PC-3 (cell line): ENCODE data around the gene CXCR6. TPM values are rescaled to one million over a fixed set of nuclear protein-coding genes. Genes with fewer than 3 reads are reported as not detected.

Experiments
- ATAC-seq: fragments of 200-7000 bp; cut with Tn5 transposase; 2 replicates; pipeline ENCODE4 v1.9.1; 2020; ENCODE audit warnings: mild to moderate bottlenecking, moderate library complexity
- BruUV-seq: library from RNA; stranded (reverse); fragments of 400-500 nt; replicated peaks from 2 replicates; lab custom pipeline; 2021; lab: Mats Ljungman, UMichigan
- CTCF ChIA-PET: fragments of 300-600 bp; sonication (Branson Sonifier 250); formaldehyde crosslinking; loops from one replicate; lab custom pipeline; 2022; ENCODE audit warnings: antibody characterized with exemption; lab: Charles Lee
- POLR2A ChIA-PET: fragments of 300-600 bp; sonication (Branson Sonifier 250); formaldehyde crosslinking; loops from one replicate; lab custom pipeline; 2022; ENCODE audit warnings: antibody characterized with exemption; ENCODE audit not compliant: unreplicated experiment; lab: Charles Lee
- DNase-seq: peaks from one replicate; pipeline ENCODE4 v3.0.0-alpha.2; 2015
- H2AFZ ChIP-seq: fragments of 300-600 bp; sonication (generic); 2 replicates; pipeline ENCODE4 v1.6.0; 2016; ENCODE audit warnings: antibody characterized with exemption, low read length
- H3F3A ChIP-seq: fragments of 300-600 bp; sonication (generic); one replicate; pipeline ENCODE4 v1.6.0; 2017; ENCODE audit warnings: antibody characterized with exemption, low read length, control low read depth, mild to moderate bottlenecking; ENCODE audit not compliant: unreplicated experiment
- H3K27ac ChIP-seq: fragments of 300-600 bp; sonication (generic); 2 replicates; pipeline ENCODE4 v1.5.1; 2016; ENCODE audit warnings: mild to moderate bottlenecking, low read length
- H3K27me3 ChIP-seq: fragments of 300-600 bp; sonication (generic); 2 replicates; pipeline ENCODE4 v1.6.1; 2016; ENCODE audit warnings: low read length, mixed read lengths
- H3K36me3 ChIP-seq: fragments of 300-600 bp; sonication (generic); 2 replicates; pipeline ENCODE4 v1.6.1; 2016; ENCODE audit warnings: low read depth, mixed run types, low read length, mixed read lengths
- H3K4me1 ChIP-seq: fragments of 300-600 bp; sonication (generic); 2 replicates; pipeline ENCODE4 v1.5.1; 2016; ENCODE audit warnings: low read length; ENCODE audit not compliant: insufficient read depth
- H3K4me2 ChIP-seq: fragments of 300-600 bp; sonication (generic); 2 replicates; pipeline ENCODE4 v1.6.0; 2016; ENCODE audit warnings: low read length
- H3K4me3 ChIP-seq: fragments of 300-600 bp; sonication (generic); 2 replicates; pipeline ENCODE4 v1.5.1; 2016; ENCODE audit warnings: mild to moderate bottlenecking, low read length, mixed read lengths
- H3K79me2 ChIP-seq: fragments of 300-600 bp; sonication (generic); 2 replicates; pipeline ENCODE4 v1.6.1; 2017; ENCODE audit warnings: low read length, mixed read lengths
- H3K9ac ChIP-seq: fragments of 300-600 bp; sonication (generic); 2 replicates; pipeline ENCODE4 v1.6.0; 2016; ENCODE audit warnings: mild to moderate bottlenecking, low read length
- H3K9me2 ChIP-seq: fragments of 300-600 bp; sonication (generic); replicated peaks from 2 replicates; pipeline ENCODE4 v1.6.1; 2016; ENCODE audit warnings: mixed run types, low read length, mixed read lengths
- H3K9me3 ChIP-seq: fragments of 300-600 bp; sonication (generic); 2 replicates; pipeline ENCODE4 v1.6.1; 2016; ENCODE audit warnings: low read length, mixed read lengths
- H4K20me1 ChIP-seq: fragments of 300-600 bp; sonication (generic); 2 replicates; pipeline ENCODE4 v1.6.1; 2016; ENCODE audit warnings: low read length, mixed read lengths
- EZH2 ChIP-seq: fragments of 300-600 bp; sonication (generic); IDR thresholded peaks from one replicate; pipeline ENCODE4 v1.6.1; 2017; ENCODE audit warnings: antibody characterized with exemption, mild to moderate bottlenecking, low read length; ENCODE audit not compliant: unreplicated experiment
- EZH2phosphoT487 ChIP-seq: fragments of 300-600 bp; sonication (generic); IDR thresholded peaks from 2 replicates; pipeline ENCODE4 v1.6.1; 2018; ENCODE audit warnings: mild to moderate bottlenecking, antibody characterized with exemption, low read length, borderline replicate concordance
- intact Hi-C: fragments of 100-400 bp; cut with micrococcal nuclease; formaldehyde crosslinking; loops from 2 replicates; pipeline ENCODE4 v1.9.0; 2023
- total RNA-seq: library from RNA; depleted of rRNA; stranded (reverse); fragments of >200 nt; gene quantifications from 2 replicates; pipeline ENCODE4 v1.2.3, GENCODE V29; 2014
- TF ChIP-seq, protein P1 (sequence below): fragments of 300-600 bp; sonication (generic); conservative IDR thresholded peaks from 2 replicates; pipeline ENCODE4 v1.5.1; 2017; ENCODE audit warnings: antibody characterized with exemption, low read depth, mild to moderate bottlenecking, low read length

The CXCR6 gene
- total RNA-seq, 1 experiment from 2014 or later = not detected

DNA sequence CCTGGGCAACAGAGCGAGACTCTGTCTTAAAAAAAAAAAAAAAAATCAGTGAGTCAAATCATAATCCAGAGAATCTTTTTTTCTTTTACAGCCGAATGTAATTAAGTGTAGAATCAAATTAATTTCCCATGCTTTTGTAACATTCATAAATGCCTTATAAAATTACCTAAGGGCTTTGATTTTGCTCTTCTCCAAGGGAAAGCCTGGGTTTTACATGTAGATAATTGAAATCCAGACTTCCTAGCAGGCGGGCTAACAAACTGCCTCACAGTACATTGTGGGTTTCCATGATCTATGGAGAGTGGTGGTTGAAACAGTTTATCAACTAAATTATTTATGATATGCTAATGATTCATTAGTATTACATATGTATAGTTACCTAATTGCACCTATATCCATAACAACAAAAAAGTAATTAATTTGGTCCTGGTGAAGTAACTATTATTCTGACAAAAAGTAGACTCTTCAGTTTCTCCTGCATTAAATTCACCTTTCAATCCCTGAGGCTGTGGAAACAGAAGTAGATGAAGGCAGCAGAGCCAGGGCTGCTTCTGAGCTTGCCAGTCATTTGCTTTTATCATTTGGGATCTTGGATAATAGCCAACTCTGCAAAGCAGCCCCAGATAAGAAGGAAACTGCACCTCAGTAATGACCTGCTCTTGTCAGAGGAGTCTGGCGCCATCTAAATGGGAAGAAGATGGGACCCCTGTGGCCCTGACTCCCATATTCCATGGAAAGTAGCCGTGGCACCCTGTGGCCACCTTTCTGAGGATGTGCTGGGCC, 47.4 kb upstream of the CXCR6 start:
- no peaks in the 10 kb centered on the region for H3F3A ChIP-seq
- no peaks in the 10 kb centered on the region for H3K27me3 ChIP-seq
- H2AFZ ChIP-seq = no peak overlapping the region
- no peak overlapping the region for H3K4me2 ChIP-seq
- no peak overlapping the region for H3K27ac ChIP-seq
- no peaks in the 10 kb centered on the region for H3K9me2 ChIP-seq
- no peaks in the 10 kb centered on the region for H3K79me2 ChIP-seq
- ATAC-seq (no peak), DNase-seq (no peak)
- no peaks in the 10 kb centered on the region for H3K36me3 ChIP-seq
- no peaks in the 10 kb centered on the region for H4K20me1 ChIP-seq
- no peaks in the 10 kb centered on the region for H3K9me3 ChIP-seq
- H3K4me1 ChIP-seq = peaks cover 20% of the 10 kb centered on the region
- ChIA-PET POLR2A (interaction anchor here (0.6 kb wide), 1 partner anchor 260 kb away, joined by 4 read pairs; no protein-coding TSS in a partner anchor), CTCF (interaction anchor here (0.6 kb wide), 1 partner anchor 187 kb away, joined by 3 read pairs; no protein-coding TSS in a partner anchor)
- no peak overlapping the region for H3K9ac ChIP-seq
- intact Hi-C loops = no loop called here
- H3K4me3 ChIP-seq = no peak overlapping the region
- no TSS peak for BruUV-seq
- TF ChIP-seq, protein P1, sequence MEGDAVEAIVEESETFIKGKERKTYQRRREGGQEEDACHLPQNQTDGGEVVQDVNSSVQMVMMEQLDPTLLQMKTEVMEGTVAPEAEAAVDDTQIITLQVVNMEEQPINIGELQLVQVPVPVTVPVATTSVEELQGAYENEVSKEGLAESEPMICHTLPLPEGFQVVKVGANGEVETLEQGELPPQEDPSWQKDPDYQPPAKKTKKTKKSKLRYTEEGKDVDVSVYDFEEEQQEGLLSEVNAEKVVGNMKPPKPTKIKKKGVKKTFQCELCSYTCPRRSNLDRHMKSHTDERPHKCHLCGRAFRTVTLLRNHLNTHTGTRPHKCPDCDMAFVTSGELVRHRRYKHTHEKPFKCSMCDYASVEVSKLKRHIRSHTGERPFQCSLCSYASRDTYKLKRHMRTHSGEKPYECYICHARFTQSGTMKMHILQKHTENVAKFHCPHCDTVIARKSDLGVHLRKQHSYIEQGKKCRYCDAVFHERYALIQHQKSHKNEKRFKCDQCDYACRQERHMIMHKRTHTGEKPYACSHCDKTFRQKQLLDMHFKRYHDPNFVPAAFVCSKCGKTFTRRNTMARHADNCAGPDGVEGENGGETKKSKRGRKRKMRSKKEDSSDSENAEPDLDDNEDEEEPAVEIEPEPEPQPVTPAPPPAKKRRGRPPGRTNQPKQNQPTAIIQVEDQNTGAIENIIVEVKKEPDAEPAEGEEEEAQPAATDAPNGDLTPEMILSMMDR = no peak
- TF ChIP-seq EZH2phosphoT487 = no peak
- no peak for TF ChIP-seq EZH2

DNA sequence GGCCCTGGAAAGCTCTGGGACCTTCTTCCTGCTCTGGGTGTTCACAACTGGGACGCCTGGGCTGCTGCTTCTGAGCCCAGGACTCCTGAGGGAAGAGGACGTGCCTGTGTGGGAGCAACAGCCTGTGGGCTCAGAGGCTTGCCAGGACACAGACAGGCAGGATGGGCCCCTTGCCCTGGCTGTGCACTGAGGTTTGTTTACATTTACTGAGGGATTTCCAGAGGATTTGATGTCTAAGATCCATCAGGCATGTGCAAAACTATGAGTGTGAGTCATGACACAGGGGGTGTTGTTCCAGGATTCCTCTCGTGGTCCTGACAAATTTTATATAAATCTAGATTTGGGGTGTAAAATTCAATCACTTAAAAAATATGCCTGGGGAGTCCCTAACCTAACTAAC, 46.3 kb upstream of the CXCR6 start:
- no peaks in the 10 kb centered on the region for H3K79me2 ChIP-seq
- H3K9ac ChIP-seq = no peak overlapping the region
- H3K27ac ChIP-seq = no peak overlapping the region
- intact Hi-C loops = no loop called here
- BruUV-seq = no TSS peak
- H3K4me2 ChIP-seq = 0 out of 2 replicates have a peak overlapping the region, but pooled peaks have one; percentile 9
- ATAC-seq (peak; percentile 63; the same call in 1 of the 2 replicates), DNase-seq (peak; percentile 38)
- TF ChIP-seq EZH2 (no peak), EZH2phosphoT487 (no peak)
- TF ChIP-seq, protein P1 = no peak
- ChIA-PET CTCF (no interaction called here), POLR2A (no interaction called here)
- no peak overlapping the region for H3K4me3 ChIP-seq
- no peaks in the 10 kb centered on the region for H4K20me1 ChIP-seq
- H3K4me1 ChIP-seq = peaks cover 20% of the 10 kb centered on the region
- H3K9me2 ChIP-seq = no peaks in the 10 kb centered on the region
- H3K27me3 ChIP-seq = no peaks in the 10 kb centered on the region
- no peak overlapping the region for H2AFZ ChIP-seq
- H3K36me3 ChIP-seq = no peaks in the 10 kb centered on the region
- H3F3A ChIP-seq = no peaks in the 10 kb centered on the region
- H3K9me3 ChIP-seq = no peaks in the 10 kb centered on the region

DNA sequence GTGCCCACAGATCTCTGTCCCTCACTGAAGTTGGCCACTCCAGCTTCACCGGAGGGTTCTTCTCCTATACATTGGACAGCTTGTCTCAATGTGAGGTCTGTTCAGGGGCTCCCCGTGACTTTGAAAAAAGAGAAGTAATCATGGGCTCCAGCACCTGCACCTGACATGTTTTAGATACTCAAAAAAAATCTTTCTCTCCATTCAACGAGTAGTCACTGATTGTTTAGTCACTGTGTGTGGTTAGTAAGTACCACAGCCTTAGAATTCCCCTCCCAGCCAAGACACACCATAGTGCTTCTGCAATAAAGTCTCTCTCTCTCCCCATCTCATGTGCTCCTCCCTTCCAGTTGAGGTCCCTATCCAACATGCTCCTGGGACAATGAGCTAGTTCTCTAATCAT, 38.3 kb upstream of the CXCR6 start:
- Histone ChIP-seq H3K27me3 (no peaks in the 10 kb centered on the region), H3K4me3 (no peak overlapping the region), H2AFZ (no peak overlapping the region), H3K9ac (no peak overlapping the region), H3K79me2 (no peaks in the 10 kb centered on the region), H3K4me2 (no peak overlapping the region), H3K9me3 (no peaks in the 10 kb centered on the region), H3K9me2 (no peaks in the 10 kb centered on the region), H3K36me3 (no peaks in the 10 kb centered on the region), H3F3A (no peaks in the 10 kb centered on the region), H4K20me1 (no peaks in the 10 kb centered on the region), H3K4me1 (no peaks in the 10 kb centered on the region), H3K27ac (no peak overlapping the region)
- TF ChIP-seq EZH2phosphoT487 (no peak), EZH2 (no peak)
- TF ChIP-seq, protein P1 = no peak
- DNase-seq (no peak), ATAC-seq (no peak)
- ChIA-PET POLR2A (no interaction called here), CTCF (interaction anchor here (0.5 kb wide), 1 partner anchor 237 kb away, joined by 3 read pairs; no protein-coding TSS in a partner anchor)
- intact Hi-C loops = no loop called here
- no TSS peak for BruUV-seq
